ENCODE results near the gene TMEM198.

TMEM198 gene, protein sequence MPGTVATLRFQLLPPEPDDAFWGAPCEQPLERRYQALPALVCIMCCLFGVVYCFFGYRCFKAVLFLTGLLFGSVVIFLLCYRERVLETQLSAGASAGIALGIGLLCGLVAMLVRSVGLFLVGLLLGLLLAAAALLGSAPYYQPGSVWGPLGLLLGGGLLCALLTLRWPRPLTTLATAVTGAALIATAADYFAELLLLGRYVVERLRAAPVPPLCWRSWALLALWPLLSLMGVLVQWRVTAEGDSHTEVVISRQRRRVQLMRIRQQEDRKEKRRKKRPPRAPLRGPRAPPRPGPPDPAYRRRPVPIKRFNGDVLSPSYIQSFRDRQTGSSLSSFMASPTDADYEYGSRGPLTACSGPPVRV

DNA sequence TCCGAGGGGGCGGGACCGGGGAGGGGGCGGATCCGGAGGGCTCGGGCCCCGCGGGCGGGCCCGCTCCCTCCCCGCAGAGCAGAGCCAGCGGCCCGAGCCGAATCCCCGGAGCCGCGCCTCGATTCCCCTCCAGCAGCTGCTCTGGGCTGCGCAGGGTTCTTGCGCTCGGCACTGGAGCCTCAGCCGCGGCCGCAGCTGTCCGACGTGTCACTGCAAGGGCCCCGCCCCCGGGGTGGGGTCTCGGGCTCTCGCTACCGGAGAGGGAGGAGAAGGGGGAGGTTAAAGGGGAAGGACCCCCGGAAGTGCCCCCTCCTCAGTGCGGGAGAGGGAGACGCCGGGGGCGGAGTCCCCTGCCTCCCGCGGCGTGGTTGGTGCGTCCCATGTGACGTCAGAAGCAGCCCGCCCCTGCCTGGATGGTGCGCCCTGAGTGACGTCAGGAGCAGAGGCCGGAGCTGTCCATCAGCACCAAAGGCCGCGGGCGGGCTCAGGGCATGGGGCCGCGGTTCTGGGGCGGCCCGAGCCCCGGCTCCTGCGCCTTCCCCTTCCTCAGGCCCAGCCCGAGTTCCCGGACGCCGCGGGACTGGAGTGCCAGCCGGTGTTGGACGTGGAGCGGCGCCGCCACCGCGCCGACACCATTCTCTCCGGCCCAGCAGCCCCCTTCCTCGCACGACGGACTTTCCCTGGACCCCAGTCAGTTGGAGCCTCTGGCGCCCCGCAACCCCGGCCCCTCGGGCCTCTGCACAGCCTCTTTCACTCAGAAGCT lies at the start of gene TMEM198, which contains the start of gene CHPF:
TSS of gene TMEM198 (plus strand) at position 433 of the 763 bp plus-strand sequence. CDS start 700 bp downstream, outside the sequence.
TSS of gene CHPF (minus strand) at position 214 of the 763 bp plus-strand sequence. CDS start 271 bp downstream, outside the sequence.
- peak; percentile 68 for DNase-seq

DNA sequence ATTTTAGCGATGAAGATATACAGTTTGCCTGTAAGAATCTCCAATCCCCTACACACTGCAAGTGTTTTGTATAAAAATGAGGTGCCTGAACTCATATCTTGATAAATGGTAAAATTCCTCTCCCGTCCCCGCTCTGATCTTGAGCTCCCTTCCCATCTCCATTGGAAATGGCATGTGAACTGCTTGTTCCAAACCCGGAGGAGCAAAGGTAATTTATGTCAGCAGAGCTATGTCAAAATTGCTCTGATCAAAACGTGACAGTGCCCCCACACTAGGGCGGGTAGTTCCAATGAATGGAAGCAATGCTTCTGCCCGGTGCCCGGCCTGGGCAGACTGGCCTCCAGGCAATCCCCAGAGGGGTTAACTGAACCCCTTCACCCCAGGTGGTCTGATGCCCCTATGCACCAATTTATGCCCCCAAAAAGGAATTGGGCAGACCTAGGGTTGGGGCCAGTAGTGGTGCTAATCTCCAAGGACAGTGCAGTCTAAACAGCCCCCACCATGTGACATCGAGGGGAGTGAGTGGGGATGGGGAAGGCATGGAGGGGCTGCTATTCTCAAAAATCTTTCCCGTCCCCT lies 48.8 kb upstream of the TMEM198 start:
- no peak for DNase-seq

- DNase-seq = peak; percentile 38
These were observed 48.2 kb upstream of the TMEM198 start for GRCh38 chr2:219495531-219496122.

GRCh38 chr2:219496247-219496824 lies 47.5 kb upstream of the TMEM198 start:
- DNase-seq = no peak

GRCh38 chr2:219496825-219497494 lies 46.9 kb upstream of the TMEM198 start:
- DNase-seq = no peak

DNA sequence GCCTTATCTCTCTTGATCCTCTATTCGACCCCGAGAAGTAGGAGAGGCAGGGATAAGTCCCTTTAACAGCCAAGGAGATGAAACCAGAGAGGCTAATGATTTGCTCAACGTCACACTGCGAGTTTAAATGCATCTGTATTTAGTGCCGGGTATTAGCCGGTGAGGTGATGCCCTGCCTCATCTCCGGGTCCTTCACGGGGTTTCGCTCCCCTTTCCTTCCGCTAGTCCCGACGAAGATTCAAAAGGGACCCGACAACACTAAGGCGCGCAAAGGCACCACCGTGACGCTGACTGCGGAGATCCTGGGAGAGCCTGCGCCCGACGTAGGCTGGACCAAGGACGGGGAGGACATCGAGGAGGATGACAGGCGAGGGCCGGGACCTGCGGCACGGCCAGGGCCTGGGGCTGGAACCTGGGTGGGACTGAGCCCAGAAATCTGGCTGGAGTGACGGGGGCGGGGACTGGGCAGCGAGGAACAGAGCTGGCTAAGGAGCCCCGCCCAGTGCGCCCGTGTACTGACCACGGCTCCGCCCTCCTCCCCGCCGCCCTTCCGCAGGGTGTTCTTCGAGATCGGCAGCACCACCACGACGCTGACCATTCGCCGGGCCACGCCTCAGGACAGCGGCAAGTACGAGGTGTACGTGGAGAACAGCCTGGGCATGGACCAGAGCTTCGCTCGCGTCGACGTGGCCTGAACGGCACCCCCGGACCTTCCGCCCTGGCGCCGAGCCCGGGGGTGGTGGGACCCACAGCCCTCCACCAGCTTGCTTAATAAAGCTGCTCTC lies 46.1 kb upstream of the TMEM198 start:
- no peak for DNase-seq

GRCh38 chr2:219498280-219499057 lies 45.4 kb upstream of the TMEM198 start, which contains the start of gene GMPPA:
TSS of gene GMPPA (plus strand) at chr2:219498891. CDS start at chr2:219499976, 1,085 bp downstream.
- DNase-seq = peak; percentile 92

- no peak for DNase-seq
These were observed 44.8 kb upstream of the TMEM198 start for GRCh38 chr2:219499058-219499307.

DNA sequence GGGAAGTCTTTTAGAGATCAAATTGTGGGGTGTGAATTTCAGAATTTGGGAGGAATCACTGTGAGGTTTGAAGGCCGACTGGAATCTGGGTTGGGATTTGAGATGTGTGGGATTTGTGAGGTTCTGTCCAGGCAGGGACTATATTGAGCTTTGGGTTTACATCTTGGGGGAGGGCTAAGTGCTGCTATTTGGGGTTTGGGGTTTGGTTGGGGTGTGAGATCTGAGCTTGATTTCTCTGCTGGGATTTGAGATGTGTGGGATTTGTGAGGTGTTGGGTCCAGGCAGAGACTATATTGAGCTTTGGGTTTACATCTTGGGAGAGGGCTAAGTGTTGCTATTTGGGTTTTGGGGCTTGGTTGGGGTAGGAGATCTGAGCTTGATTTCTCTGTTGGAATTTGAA lies 44.3 kb upstream of the TMEM198 start:
- DNase-seq = no peak

- DNase-seq = no peak
These were observed 43.7 kb upstream of the TMEM198 start for GRCh38 chr2:219500135-219500534.

DNA sequence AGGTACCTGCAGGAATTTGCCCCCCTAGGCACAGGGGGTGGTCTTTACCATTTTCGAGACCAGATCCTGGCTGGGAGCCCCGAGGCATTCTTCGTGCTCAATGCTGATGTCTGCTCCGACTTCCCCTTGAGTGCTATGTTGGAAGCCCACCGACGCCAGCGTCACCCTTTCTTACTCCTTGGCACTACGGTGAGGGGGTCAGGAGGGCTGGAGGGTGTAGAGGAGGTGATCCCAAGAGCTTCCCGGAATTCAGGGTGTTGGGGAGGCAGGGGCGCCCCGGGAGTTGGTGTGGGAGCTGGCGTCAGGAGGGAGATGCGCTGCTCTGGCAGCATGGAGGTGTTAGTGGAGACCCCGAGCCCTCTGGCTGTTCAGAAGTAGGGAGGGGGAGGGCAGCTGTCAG lies 42.0 kb upstream of the TMEM198 start:
- DNase-seq = no peak

DNA sequence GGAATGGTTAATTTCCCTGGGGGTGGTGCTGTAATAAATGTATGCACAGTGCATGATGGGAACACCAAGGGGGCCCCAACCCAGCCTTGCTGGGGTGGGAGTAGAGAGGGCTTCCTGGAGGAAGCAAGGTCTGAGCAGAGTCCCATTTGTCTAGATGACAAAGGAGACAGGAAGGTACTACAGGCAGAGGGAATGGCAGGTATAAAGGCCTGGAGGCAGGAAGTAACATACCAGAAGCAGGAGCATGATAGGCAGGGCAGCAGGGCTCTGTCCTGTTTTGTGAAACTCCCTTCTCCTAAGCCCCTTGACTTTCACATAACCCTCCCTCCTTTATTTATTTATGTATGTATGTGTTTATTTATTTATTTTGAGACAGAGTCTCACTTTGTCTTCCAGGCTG lies 41.2 kb upstream of the TMEM198 start:
- DNase-seq = no peak

DNA sequence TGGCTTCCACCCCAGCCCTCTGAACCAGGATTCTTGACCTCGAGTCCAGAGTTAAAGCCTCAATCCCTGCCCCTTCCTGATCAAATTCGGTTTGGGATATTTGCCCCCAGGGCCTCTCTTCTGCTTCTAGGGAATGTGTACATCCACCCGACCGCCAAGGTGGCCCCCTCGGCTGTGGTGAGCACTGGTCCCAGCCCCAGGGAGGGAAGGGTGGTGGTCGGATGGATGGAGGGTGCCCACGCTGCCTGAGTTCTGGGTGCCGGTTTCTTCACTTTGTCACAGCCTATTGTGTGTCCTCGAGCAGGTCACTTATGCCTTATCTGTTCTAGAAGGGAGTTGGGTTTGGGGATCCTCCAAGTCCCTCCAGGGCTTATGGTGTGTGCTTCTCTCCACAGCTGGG lies 38.2 kb upstream of the TMEM198 start:
- DNase-seq = no peak

- no peak for DNase-seq
These were observed 37.6 kb upstream of the TMEM198 start for GRCh38 chr2:219506153-219506801.

- no peak for DNase-seq
These were observed 36.9 kb upstream of the TMEM198 start for GRCh38 chr2:219506802-219507526.

DNA sequence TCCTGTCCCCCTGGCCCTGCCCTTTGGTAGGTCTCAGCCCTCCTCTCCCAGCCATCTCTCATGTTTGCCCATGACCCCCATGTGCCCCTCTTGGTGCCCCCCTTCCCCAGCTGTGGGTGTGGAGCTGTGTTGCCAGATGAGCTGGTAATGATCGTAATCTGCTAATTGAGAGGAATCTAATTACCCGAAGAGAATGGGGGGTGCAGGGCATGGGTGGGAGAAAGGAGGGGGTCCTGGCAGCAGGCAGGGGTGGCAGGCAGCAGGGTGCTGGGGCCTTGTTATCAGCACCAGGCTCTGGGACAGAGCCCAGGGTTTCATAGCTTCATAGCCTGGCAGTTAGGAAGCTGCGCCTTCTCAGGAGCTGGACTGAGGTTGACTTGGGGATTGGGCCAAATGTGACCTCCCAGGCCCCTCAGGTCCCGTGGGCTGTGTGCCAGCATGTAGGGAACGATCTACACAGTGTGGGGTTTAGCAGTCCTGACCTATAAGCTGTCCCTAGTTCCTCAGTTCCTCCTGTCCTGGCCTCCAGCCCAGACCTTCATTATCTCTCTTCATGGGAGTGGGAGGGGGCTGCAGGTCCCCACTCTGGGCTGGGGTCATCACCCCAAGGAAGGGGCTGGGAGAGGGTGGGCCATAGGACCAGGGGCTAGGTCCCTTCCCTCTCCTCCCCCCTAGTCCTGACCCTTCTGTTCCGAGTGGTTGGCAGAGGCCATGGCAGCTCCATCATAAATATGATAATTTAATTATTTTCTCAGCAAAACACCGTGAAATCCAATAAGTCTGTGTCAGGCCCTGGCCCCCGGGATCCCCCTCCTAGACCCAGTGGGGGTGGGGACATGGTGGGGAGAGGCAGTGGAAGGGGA lies 36.0 kb upstream of the TMEM198 start:
- DNase-seq = no peak

DNA sequence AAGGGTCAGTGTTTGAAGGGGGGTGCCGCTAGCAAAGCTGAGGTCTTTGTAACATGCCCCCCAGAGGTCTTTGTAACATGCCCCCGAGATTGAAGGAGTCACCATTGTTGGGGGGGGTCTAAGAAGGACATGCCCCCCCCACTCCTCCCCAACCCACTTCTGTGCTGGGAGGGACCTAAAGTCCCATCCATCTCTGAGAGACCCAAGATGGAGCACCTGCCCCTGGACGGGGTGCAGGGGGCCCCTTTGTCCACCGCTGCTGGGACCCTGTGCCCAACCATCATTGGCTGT lies 35.4 kb upstream of the TMEM198 start:
- DNase-seq = no peak

DNA sequence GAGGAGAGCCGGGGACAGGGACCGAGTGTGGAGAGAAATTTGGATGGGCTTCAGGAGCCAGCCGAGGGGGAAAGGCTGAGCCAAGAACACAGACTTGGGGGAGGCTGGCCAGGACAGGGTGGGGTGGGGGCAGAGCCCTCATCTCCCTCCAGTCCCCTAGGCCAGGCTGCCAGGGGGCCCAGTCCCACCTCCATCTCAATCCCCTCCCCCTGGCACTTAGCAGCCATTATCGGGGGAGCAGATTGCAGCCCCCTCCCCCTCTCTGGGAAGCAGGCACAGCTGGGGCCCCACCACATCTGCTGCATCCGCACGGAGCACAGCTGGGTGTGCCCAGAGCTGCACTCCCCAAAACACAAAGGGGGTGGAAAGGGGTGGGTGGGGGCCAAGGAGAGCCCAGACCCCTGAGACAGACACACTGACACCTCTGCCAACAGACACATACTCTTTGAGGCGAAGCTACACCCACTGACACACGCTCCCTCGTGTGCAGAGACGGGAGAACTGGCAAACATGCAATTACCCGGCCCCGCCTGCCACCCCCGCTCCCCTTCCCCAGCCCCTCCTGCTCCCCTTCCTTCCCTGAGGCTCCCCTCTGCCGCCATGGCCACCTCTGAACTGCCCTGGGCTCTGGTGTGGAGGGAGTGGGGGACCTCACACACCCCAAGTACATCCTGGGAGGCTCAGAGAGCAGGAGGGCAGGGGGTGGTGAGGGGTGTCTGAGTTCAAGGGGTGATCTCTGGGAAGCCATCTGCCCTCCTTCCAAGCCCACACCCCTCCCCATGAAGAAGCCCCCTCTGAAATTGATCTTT lies 34.7 kb upstream of the TMEM198 start:
- no peak for DNase-seq

Data from SIG-M5 (cell line).